ENCODE results near the gene ALG9. TPM values are rescaled to one million over a fixed set of nuclear protein-coding genes. Genes with fewer than 3 reads are reported as not detected.

ALG9 gene
- total RNA-seq, 1 experiment from 2014 or later = 19.7 TPM

- H3K4me1 Mint-ChIP-seq = peaks cover 28% of the 10 kb centered on the region
- POLR2A ChIA-PET = no interaction called here
- no peaks in the 10 kb centered on the region for H3K27me3 Mint-ChIP-seq (ENCODE audit: low read depth)
- CTCF ChIA-PET = interaction anchor here (0.5 to 1.6 kb wide), 4 partner anchors 14 to 308 kb away, joined by 3 to 4 read pairs (median 3); no protein-coding TSS in a partner anchor
- ATAC-seq = no peak
- peaks cover 60% of the 10 kb centered on the region for H3K36me3 Mint-ChIP-seq
- H3K4me3 Mint-ChIP-seq = no peak overlapping the region
- H3K9me3 Mint-ChIP-seq = no peaks in the 10 kb centered on the region
- H3K27ac Mint-ChIP-seq = no peak overlapping the region; the same call in 1 of the 2 replicates
- no peak for DNase-seq (ENCODE audit: low spot score)
- TF ChIP-seq, protein P1, sequence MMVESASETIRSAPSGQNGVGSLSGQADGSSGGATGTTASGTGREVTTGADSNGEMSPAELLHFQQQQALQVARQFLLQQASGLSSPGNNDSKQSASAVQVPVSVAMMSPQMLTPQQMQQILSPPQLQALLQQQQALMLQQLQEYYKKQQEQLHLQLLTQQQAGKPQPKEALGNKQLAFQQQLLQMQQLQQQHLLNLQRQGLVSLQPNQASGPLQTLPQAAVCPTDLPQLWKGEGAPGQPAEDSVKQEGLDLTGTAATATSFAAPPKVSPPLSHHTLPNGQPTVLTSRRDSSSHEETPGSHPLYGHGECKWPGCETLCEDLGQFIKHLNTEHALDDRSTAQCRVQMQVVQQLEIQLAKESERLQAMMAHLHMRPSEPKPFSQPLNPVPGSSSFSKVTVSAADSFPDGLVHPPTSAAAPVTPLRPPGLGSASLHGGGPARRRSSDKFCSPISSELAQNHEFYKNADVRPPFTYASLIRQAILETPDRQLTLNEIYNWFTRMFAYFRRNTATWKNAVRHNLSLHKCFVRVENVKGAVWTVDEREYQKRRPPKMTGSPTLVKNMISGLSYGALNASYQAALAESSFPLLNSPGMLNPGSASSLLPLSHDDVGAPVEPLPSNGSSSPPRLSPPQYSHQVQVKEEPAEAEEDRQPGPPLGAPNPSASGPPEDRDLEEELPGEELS (CRISPR knock-in tag; IDR thresholded peaks at IDR 0.05) = no peak
- TF ChIP-seq SOX15 (CRISPR knock-in tag; IDR thresholded peaks at IDR 0.05) (no peak), ZNF121 (CRISPR knock-in tag; IDR thresholded peaks at IDR 0.05) (no peak), PREB (CRISPR knock-in tag; IDR thresholded peaks at IDR 0.05; ENCODE audit: borderline replicate concordance) (no peak), STAT6 (CRISPR knock-in tag; conservative IDR thresholded peaks at IDR 0.05; ENCODE audit: low read depth) (no peak), GABPB1 (CRISPR knock-in tag; IDR thresholded peaks at IDR 0.05) (no peak), OVOL2 (CRISPR knock-in tag; IDR thresholded peaks at IDR 0.05; ENCODE audit: borderline replicate concordance) (no peak), MXD4 (CRISPR knock-in tag; IDR thresholded peaks at IDR 0.05; ENCODE audit: borderline replicate concordance) (no peak), NR1H2 (CRISPR knock-in tag; IDR thresholded peaks at IDR 0.05) (no peak), MYBL2 (CRISPR knock-in tag; IDR thresholded peaks at IDR 0.05) (no peak), FOXP1 (CRISPR knock-in tag; IDR thresholded peaks at IDR 0.05; ENCODE audit: borderline replicate concordance) (no peak), NFE2L1 (CRISPR knock-in tag; IDR thresholded peaks at IDR 0.05) (no peak), ARID4B (CRISPR knock-in tag; IDR thresholded peaks at IDR 0.05; ENCODE audit: borderline replicate concordance) (no peak)
- TF ChIP-seq, protein P2, sequence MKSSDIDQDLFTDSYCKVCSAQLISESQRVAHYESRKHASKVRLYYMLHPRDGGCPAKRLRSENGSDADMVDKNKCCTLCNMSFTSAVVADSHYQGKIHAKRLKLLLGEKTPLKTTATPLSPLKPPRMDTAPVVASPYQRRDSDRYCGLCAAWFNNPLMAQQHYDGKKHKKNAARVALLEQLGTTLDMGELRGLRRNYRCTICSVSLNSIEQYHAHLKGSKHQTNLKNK (CRISPR knock-in tag; IDR thresholded peaks at IDR 0.05) = no peak
- TF ChIP-seq, protein P3, sequence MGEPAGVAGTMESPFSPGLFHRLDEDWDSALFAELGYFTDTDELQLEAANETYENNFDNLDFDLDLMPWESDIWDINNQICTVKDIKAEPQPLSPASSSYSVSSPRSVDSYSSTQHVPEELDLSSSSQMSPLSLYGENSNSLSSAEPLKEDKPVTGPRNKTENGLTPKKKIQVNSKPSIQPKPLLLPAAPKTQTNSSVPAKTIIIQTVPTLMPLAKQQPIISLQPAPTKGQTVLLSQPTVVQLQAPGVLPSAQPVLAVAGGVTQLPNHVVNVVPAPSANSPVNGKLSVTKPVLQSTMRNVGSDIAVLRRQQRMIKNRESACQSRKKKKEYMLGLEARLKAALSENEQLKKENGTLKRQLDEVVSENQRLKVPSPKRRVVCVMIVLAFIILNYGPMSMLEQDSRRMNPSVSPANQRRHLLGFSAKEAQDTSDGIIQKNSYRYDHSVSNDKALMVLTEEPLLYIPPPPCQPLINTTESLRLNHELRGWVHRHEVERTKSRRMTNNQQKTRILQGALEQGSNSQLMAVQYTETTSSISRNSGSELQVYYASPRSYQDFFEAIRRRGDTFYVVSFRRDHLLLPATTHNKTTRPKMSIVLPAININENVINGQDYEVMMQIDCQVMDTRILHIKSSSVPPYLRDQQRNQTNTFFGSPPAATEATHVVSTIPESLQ (CRISPR knock-in tag; IDR thresholded peaks at IDR 0.05) = no peak
- TF ChIP-seq, protein P4, sequence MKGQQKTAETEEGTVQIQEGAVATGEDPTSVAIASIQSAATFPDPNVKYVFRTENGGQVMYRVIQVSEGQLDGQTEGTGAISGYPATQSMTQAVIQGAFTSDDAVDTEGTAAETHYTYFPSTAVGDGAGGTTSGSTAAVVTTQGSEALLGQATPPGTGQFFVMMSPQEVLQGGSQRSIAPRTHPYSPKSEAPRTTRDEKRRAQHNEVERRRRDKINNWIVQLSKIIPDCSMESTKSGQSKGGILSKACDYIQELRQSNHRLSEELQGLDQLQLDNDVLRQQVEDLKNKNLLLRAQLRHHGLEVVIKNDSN (CRISPR knock-in tag; IDR thresholded peaks at IDR 0.05) = no peak
- TF ChIP-seq, protein P5, sequence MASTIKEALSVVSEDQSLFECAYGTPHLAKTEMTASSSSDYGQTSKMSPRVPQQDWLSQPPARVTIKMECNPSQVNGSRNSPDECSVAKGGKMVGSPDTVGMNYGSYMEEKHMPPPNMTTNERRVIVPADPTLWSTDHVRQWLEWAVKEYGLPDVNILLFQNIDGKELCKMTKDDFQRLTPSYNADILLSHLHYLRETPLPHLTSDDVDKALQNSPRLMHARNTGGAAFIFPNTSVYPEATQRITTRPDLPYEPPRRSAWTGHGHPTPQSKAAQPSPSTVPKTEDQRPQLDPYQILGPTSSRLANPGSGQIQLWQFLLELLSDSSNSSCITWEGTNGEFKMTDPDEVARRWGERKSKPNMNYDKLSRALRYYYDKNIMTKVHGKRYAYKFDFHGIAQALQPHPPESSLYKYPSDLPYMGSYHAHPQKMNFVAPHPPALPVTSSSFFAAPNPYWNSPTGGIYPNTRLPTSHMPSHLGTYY (CRISPR knock-in tag; IDR thresholded peaks at IDR 0.05) = no peak
- TF ChIP-seq, protein P6, sequence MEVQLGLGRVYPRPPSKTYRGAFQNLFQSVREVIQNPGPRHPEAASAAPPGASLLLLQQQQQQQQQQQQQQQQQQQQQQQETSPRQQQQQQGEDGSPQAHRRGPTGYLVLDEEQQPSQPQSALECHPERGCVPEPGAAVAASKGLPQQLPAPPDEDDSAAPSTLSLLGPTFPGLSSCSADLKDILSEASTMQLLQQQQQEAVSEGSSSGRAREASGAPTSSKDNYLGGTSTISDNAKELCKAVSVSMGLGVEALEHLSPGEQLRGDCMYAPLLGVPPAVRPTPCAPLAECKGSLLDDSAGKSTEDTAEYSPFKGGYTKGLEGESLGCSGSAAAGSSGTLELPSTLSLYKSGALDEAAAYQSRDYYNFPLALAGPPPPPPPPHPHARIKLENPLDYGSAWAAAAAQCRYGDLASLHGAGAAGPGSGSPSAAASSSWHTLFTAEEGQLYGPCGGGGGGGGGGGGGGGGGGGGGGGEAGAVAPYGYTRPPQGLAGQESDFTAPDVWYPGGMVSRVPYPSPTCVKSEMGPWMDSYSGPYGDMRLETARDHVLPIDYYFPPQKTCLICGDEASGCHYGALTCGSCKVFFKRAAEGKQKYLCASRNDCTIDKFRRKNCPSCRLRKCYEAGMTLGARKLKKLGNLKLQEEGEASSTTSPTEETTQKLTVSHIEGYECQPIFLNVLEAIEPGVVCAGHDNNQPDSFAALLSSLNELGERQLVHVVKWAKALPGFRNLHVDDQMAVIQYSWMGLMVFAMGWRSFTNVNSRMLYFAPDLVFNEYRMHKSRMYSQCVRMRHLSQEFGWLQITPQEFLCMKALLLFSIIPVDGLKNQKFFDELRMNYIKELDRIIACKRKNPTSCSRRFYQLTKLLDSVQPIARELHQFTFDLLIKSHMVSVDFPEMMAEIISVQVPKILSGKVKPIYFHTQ (CRISPR knock-in tag; IDR thresholded peaks at IDR 0.05) = no peak
Measured at GRCh38 chr11:111762981-111763643, 108.3 kb downstream of the ALG9 start.

Measured in WTC11 (cell line).